ENCODE measurements around the gene ATRNL1.

The ATRNL1 gene

GRCh38 chr10:115957786-115958442 is 864.7 kb downstream of the ATRNL1 start:
- DNase-seq (ENCODE audit: low read depth): no peak
- no peak for TF ChIP-seq CTCF (conservative IDR thresholded peaks at IDR 0.05; ENCODE audit: low read length)
- no peak overlapping the region for H3K4me3 ChIP-seq (ENCODE audit: low read length)

- DNase-seq (ENCODE audit: low read depth): no peak
- TF ChIP-seq CTCF (conservative IDR thresholded peaks at IDR 0.05; ENCODE audit: low read length): peak; percentile 17; the same call in 1 of the 2 replicates
- H3K4me3 ChIP-seq (ENCODE audit: low read length): no peak overlapping the region
These were observed 870.7 kb downstream of the ATRNL1 start for GRCh38 chr10:115963848-115964247.

- no peak for TF ChIP-seq CTCF (conservative IDR thresholded peaks at IDR 0.05; ENCODE audit: low read length)
- DNase-seq (ENCODE audit: low read depth): no peak
- H3K4me3 ChIP-seq (ENCODE audit: low read length): no peak overlapping the region
These were observed 871.7 kb downstream of the ATRNL1 start for GRCh38 chr10:115964827-115965226.

GRCh38 chr10:115965376-115965775 is 872.2 kb downstream of the ATRNL1 start:
- TF ChIP-seq CTCF (conservative IDR thresholded peaks at IDR 0.05; ENCODE audit: low read length): no peak
- no peak overlapping the region for H3K4me3 ChIP-seq (ENCODE audit: low read length)
- DNase-seq (ENCODE audit: low read depth): no peak

- no peak for TF ChIP-seq CTCF (conservative IDR thresholded peaks at IDR 0.05; ENCODE audit: low read length)
- DNase-seq (ENCODE audit: low read depth): no peak
- no peak overlapping the region for H3K4me3 ChIP-seq (ENCODE audit: low read length)
These were observed 875.1 kb downstream of the ATRNL1 start for GRCh38 chr10:115968236-115968635.

- no peak overlapping the region for H3K4me3 ChIP-seq (ENCODE audit: low read length)
- TF ChIP-seq CTCF (conservative IDR thresholded peaks at IDR 0.05; ENCODE audit: low read length): no peak
- DNase-seq (ENCODE audit: low read depth): peak; percentile 66
These were observed 876.4 kb downstream of the ATRNL1 start for GRCh38 chr10:115969591-115969990.

- H3K4me3 ChIP-seq (ENCODE audit: low read length): no peak overlapping the region
- DNase-seq (ENCODE audit: low read depth): no peak
- no peak for TF ChIP-seq CTCF (conservative IDR thresholded peaks at IDR 0.05; ENCODE audit: low read length)
These were observed 878.8 kb downstream of the ATRNL1 start for GRCh38 chr10:115971921-115972320.

Measured in AG10803 (cell line).